AG09319 (cell line): ENCODE measurements around the gene DYRK3.

Experiments
- DNase-seq: peaks from one replicate; pipeline ENCODE4 v3.0.0-alpha.2; 2010; ENCODE audit warnings: low read depth; ENCODE audit errors: extremely low read depth
- TF ChIP-seq, protein P1 (sequence below): IDR thresholded peaks from 2 replicates; pipeline ENCODE4 v1.5.1; 2011; ENCODE audit warnings: low read depth, mild to moderate bottlenecking, inconsistent platforms, low read length, moderate library complexity

The DYRK3 gene

DNA sequence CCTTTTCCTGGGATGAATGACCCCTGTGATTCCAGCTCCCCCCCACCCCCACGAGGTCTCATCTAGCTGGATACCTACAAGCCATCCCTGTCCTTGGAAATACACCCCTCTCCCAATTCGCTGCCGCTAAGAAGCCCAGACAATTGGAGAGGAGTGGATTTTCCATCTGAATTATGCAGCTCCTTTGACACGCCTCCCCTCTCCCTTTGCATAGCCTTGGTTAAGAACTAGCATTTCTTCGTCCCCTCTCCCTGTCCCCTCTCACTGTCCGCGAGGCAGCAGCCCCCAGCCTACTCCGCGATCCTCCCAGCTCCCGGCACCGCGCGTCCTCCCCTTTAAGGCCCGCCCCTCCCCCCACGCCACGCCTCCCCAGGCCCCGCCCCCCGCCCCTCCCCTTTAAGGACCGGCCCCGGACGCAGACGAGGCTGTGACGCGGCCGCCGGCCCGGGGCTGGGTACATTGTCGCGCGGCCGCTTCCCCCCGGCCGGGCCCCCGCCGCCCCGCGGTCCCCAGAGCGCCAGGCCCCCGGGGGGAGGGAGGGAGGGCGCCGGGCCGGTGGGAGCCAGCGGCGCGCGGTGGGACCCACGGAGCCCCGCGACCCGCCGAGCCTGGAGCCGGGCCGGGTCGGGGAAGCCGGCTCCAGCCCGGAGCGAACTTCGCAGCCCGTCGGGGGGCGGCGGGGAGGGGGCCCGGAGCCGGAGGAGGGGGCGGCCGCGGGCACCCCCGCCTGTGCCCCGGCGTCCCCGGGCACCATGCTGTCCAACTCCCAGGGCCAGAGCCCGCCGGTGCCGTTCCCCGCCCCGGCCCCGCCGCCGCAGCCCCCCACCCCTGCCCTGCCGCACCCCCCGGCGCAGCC lies 49.4 kb downstream of the DYRK3 start, which contains the start of gene MAPKAPK2:
Gene MAPKAPK2 (plus strand): TSS at position 428 of the 856 bp plus-strand sequence. CDS start 325 bp downstream, at position 753.
- no peak for DNase-seq
- TF ChIP-seq, protein P1, sequence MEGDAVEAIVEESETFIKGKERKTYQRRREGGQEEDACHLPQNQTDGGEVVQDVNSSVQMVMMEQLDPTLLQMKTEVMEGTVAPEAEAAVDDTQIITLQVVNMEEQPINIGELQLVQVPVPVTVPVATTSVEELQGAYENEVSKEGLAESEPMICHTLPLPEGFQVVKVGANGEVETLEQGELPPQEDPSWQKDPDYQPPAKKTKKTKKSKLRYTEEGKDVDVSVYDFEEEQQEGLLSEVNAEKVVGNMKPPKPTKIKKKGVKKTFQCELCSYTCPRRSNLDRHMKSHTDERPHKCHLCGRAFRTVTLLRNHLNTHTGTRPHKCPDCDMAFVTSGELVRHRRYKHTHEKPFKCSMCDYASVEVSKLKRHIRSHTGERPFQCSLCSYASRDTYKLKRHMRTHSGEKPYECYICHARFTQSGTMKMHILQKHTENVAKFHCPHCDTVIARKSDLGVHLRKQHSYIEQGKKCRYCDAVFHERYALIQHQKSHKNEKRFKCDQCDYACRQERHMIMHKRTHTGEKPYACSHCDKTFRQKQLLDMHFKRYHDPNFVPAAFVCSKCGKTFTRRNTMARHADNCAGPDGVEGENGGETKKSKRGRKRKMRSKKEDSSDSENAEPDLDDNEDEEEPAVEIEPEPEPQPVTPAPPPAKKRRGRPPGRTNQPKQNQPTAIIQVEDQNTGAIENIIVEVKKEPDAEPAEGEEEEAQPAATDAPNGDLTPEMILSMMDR = no peak

DNA sequence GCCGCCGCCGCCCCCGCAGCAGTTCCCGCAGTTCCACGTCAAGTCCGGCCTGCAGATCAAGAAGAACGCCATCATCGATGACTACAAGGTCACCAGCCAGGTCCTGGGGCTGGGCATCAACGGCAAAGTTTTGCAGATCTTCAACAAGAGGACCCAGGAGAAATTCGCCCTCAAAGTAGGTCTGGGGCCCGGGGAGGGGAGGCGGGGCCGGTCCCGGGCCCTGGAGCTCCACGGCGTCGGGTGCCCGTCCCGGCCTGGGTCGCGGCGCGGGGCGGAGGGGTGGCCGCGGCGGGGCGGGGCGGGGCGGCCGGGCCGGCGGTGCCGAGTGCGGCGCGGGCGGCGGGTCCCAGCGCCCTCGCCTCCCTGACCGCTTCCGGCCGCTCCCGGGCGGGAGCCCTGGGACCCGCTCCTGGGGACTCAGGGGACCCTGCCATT lies 50.0 kb downstream of the DYRK3 start:
- TF ChIP-seq, protein P1 = no peak
- no peak for DNase-seq

DNA sequence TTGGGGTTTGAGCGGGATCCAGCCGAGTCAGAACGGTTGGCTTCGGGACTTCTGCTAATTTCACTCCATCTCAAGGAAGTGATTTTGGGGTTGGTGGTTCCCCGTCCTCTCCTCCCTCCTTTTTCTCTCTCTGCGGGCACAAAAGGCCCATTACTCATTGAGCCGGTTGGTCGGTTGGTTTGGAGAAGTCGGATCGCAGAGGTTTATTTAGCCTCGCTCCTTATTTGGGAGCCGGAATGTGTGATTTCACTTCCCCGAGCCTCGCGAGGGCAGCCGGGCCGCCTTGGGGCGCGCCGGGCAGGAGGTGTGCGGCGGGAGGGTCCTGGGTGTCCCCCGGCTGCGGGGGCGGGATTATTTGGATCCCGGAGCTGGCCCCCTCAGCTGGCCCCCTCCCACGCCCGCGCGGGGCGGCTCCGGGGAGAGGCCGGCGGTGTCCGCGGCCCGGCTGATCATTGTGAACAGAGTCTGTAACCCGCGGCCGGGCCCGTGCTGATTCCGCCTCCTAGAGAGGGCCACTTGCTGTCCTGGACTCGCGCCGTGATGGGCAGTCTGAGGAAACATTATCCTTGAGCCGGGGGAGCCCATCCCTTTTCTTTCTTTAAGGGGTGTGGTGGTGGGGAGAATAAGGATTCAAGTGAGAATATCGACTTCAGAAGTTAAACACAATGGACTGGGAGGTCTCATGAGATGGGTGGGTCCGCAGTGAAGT lies 50.6 kb downstream of the DYRK3 start:
- TF ChIP-seq, protein P1 = no peak
- DNase-seq = peak; percentile 50

DNA sequence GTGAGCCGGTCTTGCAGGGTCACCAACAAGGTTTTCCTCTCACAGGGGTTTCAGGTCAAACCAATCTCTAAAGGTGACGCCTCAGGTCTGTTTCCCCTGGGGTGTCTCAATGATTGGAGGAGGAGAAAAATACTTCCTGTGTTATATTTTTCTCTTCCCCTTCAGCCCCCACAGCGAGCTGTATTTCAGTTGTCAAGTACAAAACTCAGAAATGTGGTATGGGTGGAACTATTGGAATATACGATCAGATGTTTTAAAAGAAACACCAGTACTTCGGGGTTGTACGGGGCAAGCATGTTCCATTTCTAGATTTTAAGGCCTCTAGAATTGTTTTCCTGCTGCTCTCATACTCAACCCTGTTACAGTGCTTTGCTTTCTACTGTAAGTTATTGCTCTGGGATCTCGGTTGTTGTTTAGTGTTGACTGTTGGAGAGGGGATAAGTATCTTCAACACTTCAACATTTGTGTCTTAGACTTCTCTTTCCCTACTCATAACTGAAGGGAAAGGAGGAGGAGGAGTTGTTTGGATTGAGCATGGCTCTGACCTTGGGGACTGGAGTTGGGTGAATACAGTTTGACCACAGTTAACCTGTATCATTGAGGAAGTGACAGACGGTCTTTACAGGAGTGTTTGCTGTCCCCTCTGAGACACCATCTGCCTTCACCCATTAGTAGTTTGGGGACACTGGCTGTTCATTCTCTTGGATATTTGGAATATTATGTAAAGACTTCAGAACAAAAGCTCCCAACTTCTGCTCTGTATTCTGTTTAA lies 51.3 kb downstream of the DYRK3 start:
- TF ChIP-seq, protein P1 = no peak

DNA sequence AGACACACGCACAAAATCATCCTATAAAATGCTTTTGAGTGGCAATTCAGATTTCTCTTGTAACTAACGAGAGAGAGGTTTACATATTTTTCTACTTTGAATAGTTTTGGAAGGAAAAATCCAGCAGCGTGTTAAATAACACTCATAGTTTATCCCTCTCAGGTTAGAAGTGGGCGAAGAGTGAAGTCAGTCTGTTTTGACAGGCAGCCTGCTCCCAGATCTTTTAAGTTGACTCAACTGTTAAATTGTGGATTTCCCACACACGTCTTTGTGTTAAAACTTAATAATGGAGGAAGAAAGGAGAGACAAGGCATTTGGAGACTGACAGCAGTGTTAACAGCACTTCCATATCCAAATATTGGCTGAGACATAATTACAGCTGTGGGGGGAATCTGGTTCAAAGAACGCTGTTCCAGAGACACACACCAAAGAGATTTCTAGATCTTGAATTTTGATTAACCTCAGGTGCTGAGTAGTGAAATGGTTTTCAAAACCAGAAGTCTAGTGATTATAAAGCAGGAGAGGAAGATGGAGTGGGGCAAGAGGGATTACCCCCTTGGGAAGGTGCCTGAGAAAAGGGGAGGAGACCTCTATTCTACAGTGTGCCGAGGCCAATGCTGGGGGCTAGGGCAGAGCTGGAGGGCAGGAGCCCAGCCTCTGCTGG lies 52.0 kb downstream of the DYRK3 start:
- DNase-seq = no peak
- TF ChIP-seq, protein P1 = no peak

More for the DNA sequence above, 51.3 kb downstream of the DYRK3 start:
- DNase-seq = no peak

DNA sequence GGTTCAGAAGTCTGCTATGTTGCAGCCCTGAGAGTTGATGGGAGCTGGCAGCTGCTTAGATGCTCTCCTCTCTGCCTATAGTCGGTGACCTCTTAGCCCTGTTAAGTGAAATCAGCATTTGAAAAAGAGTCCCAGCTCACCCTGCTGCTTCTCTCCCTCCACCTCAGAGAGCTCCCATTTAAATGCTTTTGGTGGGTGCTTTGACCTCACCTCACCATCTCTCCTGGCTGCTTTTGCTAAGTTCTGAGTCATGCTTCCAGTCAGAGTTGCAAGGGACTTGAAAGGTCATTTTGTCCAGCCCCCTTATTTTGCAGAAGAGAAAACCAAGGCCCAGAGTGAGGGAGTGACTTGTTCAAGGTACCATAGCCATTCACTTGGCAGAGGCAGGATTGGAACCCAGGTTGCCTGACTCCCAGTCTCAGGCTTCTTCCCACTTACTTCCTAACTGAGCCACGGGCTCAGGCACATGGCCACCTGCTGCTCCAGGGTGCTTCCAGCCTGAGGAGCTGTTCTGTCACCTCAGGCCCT lies 52.6 kb downstream of the DYRK3 start:
- no peak for DNase-seq
- TF ChIP-seq, protein P1 = no peak
